GM18526 (cell line): ENCODE data around the gene GPR37L1.

Experiments
- POLR2A ChIP-seq: IDR thresholded peaks from 3 replicates; pipeline ENCODE4 v1.6.1; 2011; ENCODE audit not compliant: insufficient read length; ENCODE audit errors: extremely low read depth

The GPR37L1 gene

GRCh38 chr1:202104073-202104472, 18.6 kb upstream of the GPR37L1 start:
- TF ChIP-seq POLR2A: no peak

GRCh38 chr1:202105571-202106339, 17.0 kb upstream of the GPR37L1 start:
- no peak for TF ChIP-seq POLR2A

- no peak for TF ChIP-seq POLR2A
Measured at GRCh38 chr1:202106340-202107254, 16.1 kb upstream of the GPR37L1 start.

- TF ChIP-seq POLR2A: no peak
Measured at GRCh38 chr1:202107321-202107761, 15.4 kb upstream of the GPR37L1 start.

GRCh38 chr1:202107801-202108731, 14.7 kb upstream of the GPR37L1 start:
- TF ChIP-seq POLR2A: no peak

GRCh38 chr1:202110977-202111376, 11.7 kb upstream of the GPR37L1 start:
- TF ChIP-seq POLR2A: no peak

- no peak for TF ChIP-seq POLR2A
Measured at GRCh38 chr1:202112859-202113689, 9.6 kb upstream of the GPR37L1 start.

GRCh38 chr1:202113690-202114300, 8.9 kb upstream of the GPR37L1 start:
- no peak for TF ChIP-seq POLR2A

GRCh38 chr1:202116287-202116686, 6.4 kb upstream of the GPR37L1 start:
- no peak for TF ChIP-seq POLR2A

- TF ChIP-seq POLR2A: no peak
Measured at GRCh38 chr1:202117898-202118371, 4.8 kb upstream of the GPR37L1 start.

- no peak for TF ChIP-seq POLR2A
Measured at GRCh38 chr1:202121006-202121405, 1.7 kb upstream of the GPR37L1 start.

- no peak for TF ChIP-seq POLR2A
Measured at GRCh38 chr1:202123336-202123813, 658 bp downstream of the GPR37L1 start.

GRCh38 chr1:202124142-202124541, 1.4 kb downstream of the GPR37L1 start:
- TF ChIP-seq POLR2A: no peak

- no peak for TF ChIP-seq POLR2A
Measured at GRCh38 chr1:202125611-202126010, 2.9 kb downstream of the GPR37L1 start.

GRCh38 chr1:202126426-202126825, 3.7 kb downstream of the GPR37L1 start:
- TF ChIP-seq POLR2A: no peak
